ENCODE data around the gene OSER1.

DNA sequence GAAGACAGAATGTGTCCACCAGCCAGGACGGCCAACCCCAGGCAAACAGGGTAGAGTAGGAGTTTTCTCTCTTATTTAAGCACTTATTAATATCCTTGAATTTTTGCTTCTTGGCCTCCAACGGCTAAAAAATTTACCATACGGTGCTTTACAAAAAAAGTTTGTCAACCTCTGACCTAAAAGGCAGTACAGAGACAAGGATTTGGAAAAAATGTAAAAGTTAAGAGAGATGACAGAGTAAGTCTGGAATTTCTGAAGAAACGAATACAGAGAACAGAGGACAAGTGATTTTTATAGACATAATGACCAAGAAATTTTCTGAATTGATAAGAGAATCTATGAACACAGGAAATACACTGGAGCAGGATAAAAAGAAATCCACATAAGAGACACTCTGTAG lies 10.2 kb downstream of the OSER1 start:
- TF ChIP-seq CTCF (IDR thresholded peaks at IDR 0.05) (no peak), POLR2A (IDR thresholded peaks at IDR 0.05) (no peak)
